Activated T-helper 1 cell treated with Interleukin-2 at 50 U/mL for 16 hours (primary cell): Measurements from ENCODE around the gene GFRA4.

Source experiments
- DNase-seq: peaks from one replicate; pipeline ENCODE4 v3.0.0-alpha.2; 2020; ENCODE audit warnings: low read depth

GFRA4 gene

DNA sequence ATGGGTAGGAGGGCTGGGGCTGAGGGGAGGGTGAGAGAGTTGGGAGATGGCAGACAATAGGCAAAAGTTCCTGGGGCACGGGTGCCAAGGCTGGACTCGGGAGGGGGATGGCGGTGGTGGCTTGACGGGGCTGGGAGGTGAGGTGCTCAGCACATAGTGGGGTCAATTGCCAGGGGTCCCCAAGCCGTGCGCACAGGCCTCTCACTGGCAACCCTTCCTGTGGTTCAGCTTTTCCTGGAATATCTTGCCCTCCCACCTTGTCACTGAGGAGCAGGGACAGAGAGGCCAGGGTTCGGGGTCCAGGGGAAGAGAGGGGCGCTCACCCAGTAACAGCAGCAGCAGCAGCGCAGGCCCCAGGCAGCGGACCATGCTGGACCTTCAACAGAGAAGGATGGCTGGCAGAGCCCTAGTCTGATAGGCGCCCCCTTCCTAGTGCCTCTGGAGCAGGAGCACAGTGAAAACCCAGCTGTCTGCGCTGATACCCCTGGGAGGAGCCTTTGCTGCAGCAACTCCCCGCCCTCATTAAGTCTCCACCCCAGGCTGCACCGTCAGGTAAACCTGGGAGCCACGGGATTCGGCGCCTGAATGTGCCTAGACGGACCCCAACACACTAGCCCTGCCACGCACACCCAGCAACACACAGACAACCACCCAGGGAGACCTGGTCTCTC, at the start of gene GFRA4:
TSS of gene GFRA4 (minus strand) at position 369 of the 671 bp plus-strand sequence. CDS start at position 369, 0 bp downstream.
- DNase-seq, result no peak

- DNase-seq, result no peak
These were observed 49.2 kb upstream of the GFRA4 start, which contains the start of gene SIGLEC1 for GRCh38 chr20:3712279-3712873. SIGLEC1 (minus strand) TSS chr20:3712600; CDS start chr20:3707128, 5,472 bp downstream.

GRCh38 chr20:3711484-3711941, 48.3 kb upstream of the GFRA4 start:
- no peak for DNase-seq

DNA sequence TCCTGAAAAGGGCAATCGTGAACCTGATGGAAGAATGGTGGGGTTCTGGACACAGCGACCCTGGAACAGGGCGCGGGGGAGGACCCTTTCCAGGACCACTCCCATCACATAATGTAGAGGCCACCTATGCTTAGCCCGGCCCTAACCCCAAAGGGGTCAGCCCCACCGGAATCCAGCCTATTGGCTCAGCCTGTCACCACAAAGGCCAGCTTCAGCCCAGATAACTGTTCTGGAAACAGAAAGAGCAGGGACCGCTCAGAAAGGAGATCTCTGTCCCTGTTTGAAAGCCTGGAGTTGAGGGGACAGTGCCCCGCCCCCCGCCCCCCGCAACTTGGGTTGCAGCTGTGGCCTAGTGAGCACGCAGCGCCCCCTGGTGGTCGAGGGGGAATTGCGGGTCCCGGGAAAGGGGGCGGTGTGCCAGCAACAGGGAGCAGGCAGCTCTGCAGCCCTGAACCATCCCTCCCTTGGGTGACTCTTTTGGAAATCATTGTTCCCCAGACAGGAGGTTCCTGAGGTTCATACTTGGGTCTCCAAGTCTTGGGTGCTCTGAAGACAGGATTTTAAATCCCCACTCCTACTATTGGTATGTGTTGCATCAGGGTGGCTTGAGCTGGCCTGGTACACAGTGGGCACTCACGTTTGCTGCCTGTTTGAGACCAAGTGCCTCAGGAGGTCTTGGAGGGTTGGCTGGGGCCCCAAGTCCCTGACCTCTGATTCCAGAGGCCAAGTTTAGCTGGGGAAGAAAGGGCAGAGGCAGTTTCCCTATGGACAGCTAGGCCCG, 47.7 kb upstream of the GFRA4 start:
- peak; percentile 60 for DNase-seq

GRCh38 chr20:3710011-3710466, 46.8 kb upstream of the GFRA4 start:
- no peak for DNase-seq

- DNase-seq, result no peak
These were observed 44.3 kb upstream of the GFRA4 start for GRCh38 chr20:3707508-3707899.

GRCh38 chr20:3706774-3707507, 43.7 kb upstream of the GFRA4 start:
- no peak for DNase-seq

- DNase-seq, result no peak
These were observed 43.0 kb upstream of the GFRA4 start for GRCh38 chr20:3705970-3706739.

GRCh38 chr20:3705491-3705969, 42.3 kb upstream of the GFRA4 start:
- DNase-seq, result no peak

DNA sequence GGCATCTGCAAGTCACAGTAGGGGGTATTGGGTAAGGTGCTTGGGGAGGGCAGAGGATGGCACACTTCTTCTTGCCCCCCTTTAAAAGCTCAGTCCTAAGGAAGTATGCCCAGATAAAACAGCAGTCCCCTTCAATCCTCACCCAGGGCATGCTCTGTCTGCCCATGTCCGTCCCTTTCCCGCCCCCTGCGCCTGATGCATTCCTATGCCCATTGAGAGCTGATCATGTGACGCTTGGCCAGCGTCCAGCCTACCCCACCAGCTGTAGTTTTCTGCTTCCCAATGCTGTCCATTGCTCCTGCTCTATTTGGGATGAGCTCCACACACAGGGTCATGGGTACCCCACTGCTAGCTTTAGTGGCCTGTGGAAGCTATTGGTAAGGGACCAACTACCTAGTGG, 40.9 kb upstream of the GFRA4 start:
- no peak for DNase-seq

DNA sequence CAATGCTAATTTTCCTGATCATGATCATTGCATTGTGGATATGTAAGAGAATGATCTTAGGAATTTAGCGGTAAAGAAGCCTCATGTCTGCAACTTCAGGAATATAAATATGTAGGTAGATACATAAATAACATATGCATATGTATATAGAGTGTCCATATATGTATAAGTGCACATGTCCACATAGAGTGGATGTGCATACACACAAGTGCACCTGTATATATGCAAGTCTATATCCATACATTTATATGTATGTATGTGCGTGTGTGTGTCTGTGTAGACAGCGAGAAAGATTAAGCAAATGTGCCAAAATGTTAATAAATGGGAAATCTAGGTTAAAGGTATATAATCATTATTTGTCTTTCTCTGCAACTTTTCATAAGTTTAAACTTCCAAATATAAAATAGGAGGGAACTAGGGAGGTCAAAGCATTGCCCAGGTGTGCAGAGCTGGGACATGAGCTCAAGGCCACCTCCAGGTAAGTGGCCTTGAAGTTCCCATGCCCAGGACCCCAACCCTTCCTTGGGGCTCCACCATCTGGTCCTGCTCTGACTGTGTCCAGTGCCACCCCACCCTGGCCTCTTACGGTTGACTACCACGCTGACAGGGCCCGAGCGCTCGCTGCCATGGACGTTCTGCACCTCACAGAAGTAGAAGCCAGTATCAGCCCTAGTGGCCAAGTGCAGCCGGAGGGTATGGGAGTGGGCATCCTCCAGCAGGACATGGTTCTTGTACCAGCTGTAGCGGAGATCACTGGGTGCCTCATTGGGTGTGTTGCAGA, 39.6 kb upstream of the GFRA4 start:
- DNase-seq, result no peak

DNA sequence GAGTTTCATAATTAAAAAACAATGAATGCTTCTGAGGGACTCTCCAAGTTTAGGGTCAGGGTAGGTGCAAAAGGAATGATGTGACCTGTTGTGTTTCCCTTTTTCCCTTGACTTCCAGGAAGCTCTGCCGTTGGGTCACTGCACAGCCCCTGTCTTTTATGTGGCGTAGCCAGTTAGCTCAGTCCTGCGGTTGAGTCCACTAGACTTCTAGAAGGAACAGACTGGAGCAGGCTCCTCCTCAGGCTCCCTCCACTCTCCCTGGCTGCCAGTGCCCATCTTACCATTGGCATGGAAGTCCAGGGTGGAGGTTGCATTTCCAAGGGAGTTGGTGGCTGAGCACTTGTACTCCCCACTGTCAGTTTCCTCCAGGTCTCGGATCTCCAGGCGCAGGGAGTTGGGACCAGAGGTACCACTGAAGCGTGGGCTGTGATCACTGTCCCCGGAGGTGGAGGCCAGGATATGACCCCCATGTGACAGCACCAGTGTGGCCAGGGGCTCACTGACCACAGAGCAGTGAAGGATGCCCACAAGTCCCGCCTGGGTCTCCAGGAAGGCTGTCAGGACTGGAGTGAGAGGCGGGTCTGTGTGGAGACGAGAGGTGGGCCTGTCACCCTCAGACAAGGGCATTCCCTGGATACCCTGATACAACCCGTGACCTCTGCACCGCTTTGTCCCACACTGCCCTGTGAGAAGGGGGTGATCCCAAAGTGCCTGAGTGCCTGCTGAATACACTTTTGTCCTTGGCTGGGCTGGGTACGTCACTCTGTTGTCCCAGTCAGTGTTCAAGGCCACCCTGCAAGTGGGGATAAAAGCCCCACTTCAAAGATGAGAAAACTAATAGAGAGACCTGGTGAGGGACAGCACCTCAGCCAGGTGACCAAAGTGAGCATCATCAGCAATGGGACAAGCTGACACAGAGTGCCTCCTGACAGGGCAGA, 38.1 kb upstream of the GFRA4 start:
- DNase-seq, result no peak

- no peak for DNase-seq
These were observed 35.8 kb upstream of the GFRA4 start for GRCh38 chr20:3699037-3699436.

GRCh38 chr20:3698591-3699001, 35.4 kb upstream of the GFRA4 start:
- DNase-seq, result no peak

DNA sequence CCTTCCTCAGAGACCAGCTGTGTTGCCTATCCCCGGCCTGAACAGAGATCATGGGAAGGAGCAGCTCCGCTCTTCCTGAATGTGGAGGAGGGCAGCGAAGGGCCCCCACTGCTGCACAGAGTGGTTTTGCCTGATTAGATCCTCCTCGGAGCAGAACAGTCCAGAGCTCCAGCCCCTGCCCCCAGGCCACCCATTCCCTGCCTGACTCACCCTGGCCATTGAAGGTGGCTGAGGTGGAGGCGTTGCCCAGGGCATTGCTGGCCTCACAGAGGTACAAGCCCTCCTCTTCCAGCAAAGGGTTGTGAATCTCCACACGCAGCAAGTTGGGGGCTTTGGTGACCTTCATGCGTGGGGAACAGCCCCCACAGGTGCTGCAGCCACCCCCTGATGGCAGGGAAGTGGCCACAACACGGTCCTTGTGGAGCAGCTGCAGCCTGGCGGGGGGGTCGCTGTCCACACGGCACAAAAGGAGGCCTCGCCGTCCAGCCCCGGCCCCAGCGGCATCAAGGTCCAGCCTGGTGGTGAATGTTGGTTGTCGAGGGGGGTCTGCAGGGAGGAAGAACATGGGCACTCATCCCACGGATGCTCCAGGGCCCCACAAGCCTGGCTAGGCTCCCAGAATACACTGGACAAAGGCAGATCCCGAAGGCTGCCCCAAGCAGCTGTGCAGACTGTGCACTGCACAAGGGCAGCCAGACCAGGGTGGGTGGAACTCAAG, 34.5 kb upstream of the GFRA4 start:
- DNase-seq, result no peak

DNA sequence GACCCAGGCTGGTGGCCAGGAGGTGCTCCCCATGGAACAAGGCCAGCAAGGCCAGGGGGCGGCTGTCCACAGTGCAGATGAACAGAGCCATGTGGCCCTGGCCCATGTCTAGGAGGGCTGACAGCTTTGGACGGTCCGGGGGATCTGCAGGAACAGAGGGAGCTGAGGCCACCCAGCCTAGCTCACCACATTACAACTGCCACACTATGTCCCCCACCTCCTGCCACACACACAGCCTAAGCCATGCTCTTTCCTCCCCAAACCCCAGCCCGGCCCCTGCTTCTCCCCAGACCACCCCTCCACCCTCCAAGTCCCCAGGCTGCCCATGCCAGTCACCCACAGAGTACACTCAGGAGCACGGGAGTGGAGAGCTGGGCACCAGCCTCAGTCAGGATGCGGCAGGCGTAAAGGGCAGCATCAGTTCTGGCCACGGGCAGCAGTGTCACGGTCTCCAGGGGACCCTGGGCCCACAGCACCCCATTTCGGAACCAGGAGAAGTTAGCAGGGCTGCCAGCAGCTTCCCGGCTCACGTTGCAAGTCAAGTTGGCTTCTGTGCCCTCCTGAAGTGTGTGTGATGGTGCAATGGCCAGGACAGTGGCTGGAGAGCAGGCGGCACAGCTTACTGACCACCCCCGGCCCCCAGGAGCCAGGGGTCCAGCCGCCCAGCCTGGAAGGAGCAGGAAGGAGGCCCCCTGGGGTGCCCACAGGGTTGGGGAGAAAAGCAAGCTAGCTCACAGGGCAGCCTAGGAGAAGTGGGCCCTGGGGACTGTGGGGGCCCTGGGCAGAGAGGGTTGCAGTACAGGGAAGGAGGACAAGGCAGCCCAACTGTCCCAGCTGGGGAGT, 33.8 kb upstream of the GFRA4 start:
- no peak for DNase-seq

DNA sequence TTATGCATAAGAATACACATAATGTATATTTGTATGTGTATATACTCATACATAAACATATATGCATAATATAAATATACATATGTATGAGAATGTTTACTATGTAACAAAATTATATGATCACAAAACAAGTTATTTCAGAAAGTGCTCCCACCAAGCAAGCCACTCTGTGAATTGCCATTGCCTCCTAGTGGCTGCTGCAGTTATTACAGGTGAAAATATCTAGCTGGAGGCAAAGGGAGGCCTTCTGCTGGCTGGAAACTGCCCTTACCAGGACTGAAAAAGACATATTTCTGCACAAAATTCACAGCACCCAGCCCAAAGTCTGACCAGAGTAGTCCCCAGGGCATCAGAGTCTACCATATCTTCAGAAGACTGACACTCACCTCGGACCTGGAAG, 33.0 kb upstream of the GFRA4 start:
- no peak for DNase-seq

GRCh38 chr20:3694864-3695263, 31.7 kb upstream of the GFRA4 start:
- no peak for DNase-seq
